NCI-H146 (cell line): ENCODE results near the gene BORCS5.
"Not testable (repeated sequence)": the region's sequence is repeated elsewhere in the genome, so short reads cannot be mapped to it uniquely, and the experiment has no call there.

Source experiments
- DNase-seq: peaks from one replicate; lab custom pipeline; 2025; lab: John Stamatoyannopoulos, UW

The BORCS5 gene

GRCh38 chr12:12356896-12357718 is at the start of gene BORCS5:
Gene BORCS5 (plus strand): TSS chr12:12357078. CDS start chr12:12357452, 374 bp downstream.
- DNase-seq = peak; percentile 100

GRCh38 chr12:12310695-12311094 is 46.2 kb upstream of the BORCS5 start:
- not testable (repeated sequence) for DNase-seq

GRCh38 chr12:12315838-12316237 is 41.0 kb upstream of the BORCS5 start:
- no peak for DNase-seq

GRCh38 chr12:12319451-12320183 is 37.3 kb upstream of the BORCS5 start:
- no peak for DNase-seq

GRCh38 chr12:12323118-12323517 is 33.8 kb upstream of the BORCS5 start:
- DNase-seq = no peak

- no peak for DNase-seq
Observed at GRCh38 chr12:12323591-12323990, 33.3 kb upstream of the BORCS5 start.

GRCh38 chr12:12326262-12326661 is 30.6 kb upstream of the BORCS5 start:
- DNase-seq = no peak

- DNase-seq = peak; percentile 82
Observed at GRCh38 chr12:12327802-12328201, 29.1 kb upstream of the BORCS5 start.

- no peak for DNase-seq
Observed at GRCh38 chr12:12331244-12331771, 25.6 kb upstream of the BORCS5 start.

GRCh38 chr12:12331896-12332295 is 25.0 kb upstream of the BORCS5 start:
- DNase-seq = no peak

- DNase-seq = peak; percentile 90
Observed at GRCh38 chr12:12333407-12334366, 23.2 kb upstream of the BORCS5 start.

GRCh38 chr12:12334367-12335040 is 22.4 kb upstream of the BORCS5 start:
- DNase-seq = peak; percentile 79

GRCh38 chr12:12336049-12336411 is 20.8 kb upstream of the BORCS5 start:
- DNase-seq = no peak

- DNase-seq = no peak
Observed at GRCh38 chr12:12336511-12336910, 20.4 kb upstream of the BORCS5 start.

GRCh38 chr12:12338527-12339168 is 18.2 kb upstream of the BORCS5 start:
- DNase-seq = no peak

- peak; percentile 94 for DNase-seq
Observed at GRCh38 chr12:12349711-12350665, 6.9 kb upstream of the BORCS5 start, which contains the start of gene MANSC1. Gene MANSC1 (minus strand): TSS chr12:12350242. CDS start chr12:12343314, 6,928 bp downstream.

- peak; percentile 16 for DNase-seq
Observed at GRCh38 chr12:12350868-12351463, 5.9 kb upstream of the BORCS5 start.

- not testable (repeated sequence) for DNase-seq
Observed at GRCh38 chr12:12351468-12352185, 5.3 kb upstream of the BORCS5 start.
